H9 (cell line): ENCODE measurements around the gene S100A3. TPM values are rescaled to one million over a fixed set of nuclear protein-coding genes. Genes with fewer than 3 reads are reported as not detected.

ENCODE experiments used
- DNase-seq: peaks from one replicate; pipeline ENCODE4 v3.0.0-alpha.2; 2017
- H2AFZ ChIP-seq: one replicate; pipeline ENCODE4 v1.6.1; 2013; ENCODE audit warnings: mild to moderate bottlenecking, low read length, control low read depth, moderate library complexity
- H2AK5ac ChIP-seq: 2 replicates; pipeline ENCODE4 v1.6.1; 2013; ENCODE audit warnings: low read length, control low read depth, mixed read lengths; ENCODE audit not compliant: insufficient read length
- H2BK120ac ChIP-seq: one replicate; pipeline ENCODE4 v1.6.1; 2013; ENCODE audit warnings: low read depth, mild to moderate bottlenecking, low read length, control low read depth, inconsistent platforms; ENCODE audit not compliant: poor library complexity, severe bottlenecking
- H2BK12ac ChIP-seq: 2 replicates; pipeline ENCODE4 v1.6.1; 2013; ENCODE audit warnings: low read length, control low read depth, mixed read lengths, low read depth; ENCODE audit not compliant: insufficient read length
- H2BK15ac ChIP-seq: 2 replicates; pipeline ENCODE4 v1.6.1; 2013; ENCODE audit warnings: low read depth, low read length, control low read depth
- H2BK20ac ChIP-seq: one replicate; pipeline ENCODE4 v1.6.1; 2013; ENCODE audit warnings: low read depth, mild to moderate bottlenecking, low read length, control low read depth, inconsistent platforms; ENCODE audit not compliant: poor library complexity, severe bottlenecking
- H2BK5ac ChIP-seq: 2 replicates; pipeline ENCODE4 v1.6.1; 2013; ENCODE audit warnings: low read length, control low read depth, mixed read lengths; ENCODE audit not compliant: insufficient read length
- H3K14ac ChIP-seq: 2 replicates; pipeline ENCODE4 v1.6.1; 2013; ENCODE audit warnings: low read length, control low read depth; ENCODE audit not compliant: insufficient read depth
- H3K18ac ChIP-seq: 2 replicates; pipeline ENCODE4 v1.6.1; 2013; ENCODE audit warnings: low read depth, mild to moderate bottlenecking, mixed read lengths, low read length, control low read depth; ENCODE audit not compliant: insufficient read length
- H3K23ac ChIP-seq: 2 replicates; pipeline ENCODE4 v1.6.1; 2013; ENCODE audit warnings: low read length, control low read depth, mixed read lengths, low read depth; ENCODE audit not compliant: insufficient read length
- H3K23me2 ChIP-seq: 2 replicates; pipeline ENCODE4 v1.6.1; 2013; ENCODE audit warnings: low read depth, mild to moderate bottlenecking, mixed read lengths, low read length, control low read depth; ENCODE audit not compliant: insufficient read length, poor library complexity, severe bottlenecking
- H3K27ac ChIP-seq: 2 replicates; pipeline ENCODE4 v1.5.1; 2013; ENCODE audit warnings: low read length, control low read depth, mixed read lengths, low read depth; ENCODE audit not compliant: insufficient read length
- H3K27me3 ChIP-seq: 2 replicates; pipeline ENCODE4 v1.6.1; 2013; ENCODE audit warnings: low read length, control low read depth, inconsistent platforms; ENCODE audit not compliant: insufficient read depth
- H3K4ac ChIP-seq: 2 replicates; pipeline ENCODE4 v1.6.1; 2013; ENCODE audit warnings: low read depth, mild to moderate bottlenecking, control low read depth, inconsistent platforms, low read length, moderate library complexity
- H3K4me1 ChIP-seq: 2 replicates; pipeline ENCODE4 v1.6.1; 2013; ENCODE audit warnings: low read length, control low read depth, inconsistent platforms; ENCODE audit not compliant: insufficient read depth
- H3K4me2 ChIP-seq: 2 replicates; pipeline ENCODE4 v1.6.1; 2013; ENCODE audit warnings: low read length, control low read depth, mixed read lengths; ENCODE audit not compliant: insufficient read length, insufficient read depth
- H3K56ac ChIP-seq: 2 replicates; pipeline ENCODE4 v1.6.1; 2013; ENCODE audit warnings: low read depth, mild to moderate bottlenecking, mixed read lengths, low read length, control low read depth; ENCODE audit not compliant: insufficient read length
- H3K79me1 ChIP-seq: 2 replicates; pipeline ENCODE4 v1.6.1; 2013; ENCODE audit warnings: low read depth, mild to moderate bottlenecking, moderate library complexity, low read length, control low read depth, inconsistent platforms; ENCODE audit not compliant: insufficient read depth, poor library complexity, severe bottlenecking
- H3K79me2 ChIP-seq: 2 replicates; pipeline ENCODE4 v1.6.1; 2013; ENCODE audit warnings: low read length, control low read depth, inconsistent platforms; ENCODE audit not compliant: insufficient read depth
- H3K9ac ChIP-seq: 2 replicates; pipeline ENCODE4 v1.6.1; 2013; ENCODE audit warnings: low read length, control low read depth, mixed read lengths; ENCODE audit not compliant: insufficient read length; ENCODE audit errors: extremely low read depth
- H3K9me3 ChIP-seq: one replicate; pipeline ENCODE4 v1.6.1; 2013; ENCODE audit warnings: low read depth, low read length, inconsistent platforms; ENCODE audit not compliant: control insufficient read depth
- H3T11ph ChIP-seq: one replicate; pipeline ENCODE4 v1.6.1; 2013; ENCODE audit warnings: mild to moderate bottlenecking, low read length, control low read depth, inconsistent platforms
- H4K20me1 ChIP-seq: one replicate; pipeline ENCODE4 v1.6.1; 2013; ENCODE audit not compliant: control insufficient read depth, insufficient read length, insufficient read depth
- H4K5ac ChIP-seq: 2 replicates; pipeline ENCODE4 v1.6.1; 2013; ENCODE audit warnings: low read depth, mild to moderate bottlenecking, mixed read lengths, low read length, control low read depth; ENCODE audit not compliant: insufficient read length
- H4K8ac ChIP-seq: replicated peaks from 2 replicates; pipeline ENCODE4 v1.6.1; 2013; ENCODE audit warnings: low read length, control low read depth, mixed read lengths, low read depth; ENCODE audit not compliant: insufficient read length
- H4K91ac ChIP-seq: 2 replicates; pipeline ENCODE4 v1.6.1; 2013; ENCODE audit warnings: low read depth, mild to moderate bottlenecking, moderate library complexity, mixed read lengths, low read length, control low read depth; ENCODE audit not compliant: insufficient read length
- H3K27ac Mint-ChIP-seq, 3 experiments: 2 replicates in 2 of 3; 3 replicates in 1 of 3; pipeline ENCODE4 v1.8.0; 2020 to 2021; ENCODE audit warnings: mixed read lengths in 3 of 3, mild to moderate bottlenecking in 1 of 3, moderate library complexity in 1 of 3
- H3K27me3 Mint-ChIP-seq: 2 replicates; pipeline ENCODE4 v1.8.0; 2021; ENCODE audit warnings: low read depth, mild to moderate bottlenecking, moderate library complexity, mixed read lengths
- H3K36me3 Mint-ChIP-seq, 3 experiments: 2 replicates in 2 of 3; 3 replicates in 1 of 3; pipeline ENCODE4 v1.8.0; 2020 to 2021; ENCODE audit warnings: low read depth in 3 of 3, mixed read lengths in 3 of 3; ENCODE audit not compliant: insufficient read depth in 1 of 3
- H3K4me1 Mint-ChIP-seq, 2 experiments: 2 replicates each; pipeline ENCODE4 v1.8.0; 2020; ENCODE audit warnings: mixed read lengths in 2 of 2
- H3K4me3 Mint-ChIP-seq, 2 experiments: 2 replicates in 1 of 2; 3 replicates in 1 of 2; pipeline ENCODE4 v1.8.0; 2020 to 2021; ENCODE audit warnings: mild to moderate bottlenecking in 2 of 2, mixed read lengths in 2 of 2, moderate library complexity in 1 of 2
- H3K9me3 Mint-ChIP-seq, 2 experiments: 2 replicates in 1 of 2; 3 replicates in 1 of 2; pipeline ENCODE4 v1.8.0; 2020; ENCODE audit warnings: mild to moderate bottlenecking in 2 of 2, mixed read lengths in 2 of 2, moderate library complexity in 1 of 2
- CTCF ChIP-seq: fragments of 200-600 bp; sonication (generic); conservative IDR thresholded peaks from 3 replicates; pipeline ENCODE4 v1.8.0; 2021; ENCODE audit warnings: antibody characterized with exemption, mild to moderate bottlenecking
- WGBS: extraction: QIAGEN DNeasy Blood & Tissue Kit; methylation state at CpG from one replicate; pipeline ENCODE4 v1.1.7; 2013; ENCODE audit warnings: missing lambda C conversion rate, low lambda C conversion rate, mixed read lengths; ENCODE audit not compliant: insufficient read length; ENCODE audit errors: extremely low coverage; 5-methylcytosine and 5-hydroxymethylcytosine counted together
- total RNA-seq: library from RNA; stranded (reverse); gene quantifications from 2 replicates; pipeline ENCODE4 v1.2.1, GENCODE V29; 2021

Gene S100A3
- total RNA-seq, 1 experiment from 2014 or later: not detected

GRCh38 chr1:153577624-153578051 lies 28.6 kb upstream of the S100A3 start:
- no peak overlapping the region for H4K91ac ChIP-seq

More at GRCh38 chr1:153577624-153578051, 28.6 kb upstream of the S100A3 start:
- Histone ChIP-seq H3K79me1 (no peaks in the 10 kb centered on the region), H3K4me2 (no peak overlapping the region), H3K23ac (no peak overlapping the region), H3K14ac (no peak overlapping the region), H3K56ac (no peak overlapping the region), H2BK12ac (no peak overlapping the region), H3K27me3 (no peaks in the 10 kb centered on the region), H3K4me1 (no peaks in the 10 kb centered on the region), H4K20me1 (no peaks in the 10 kb centered on the region), H3K27ac (no peak overlapping the region), H2AFZ (no peak overlapping the region), H2AK5ac (no peak overlapping the region), H3K4ac (no peak overlapping the region), H4K8ac (no peak overlapping the region), H3T11ph (no peak overlapping the region), H3K79me2 (no peaks in the 10 kb centered on the region), H2BK15ac (no peak overlapping the region), H3K23me2 (no peaks in the 10 kb centered on the region), H3K18ac (no peak overlapping the region), H3K9ac (no peak overlapping the region), H3K9me3 (no peaks in the 10 kb centered on the region), H4K5ac (no peak overlapping the region), H2BK20ac (no peak overlapping the region), H2BK120ac (no peak overlapping the region), H2BK5ac (no peak overlapping the region)
- Mint-ChIP-seq H3K4me1 (peaks cover 17 to 22% of the 10 kb centered on the region in 2 experiments), H3K27me3 (no peaks in the 10 kb centered on the region), H3K9me3 (peaks cover 12 to 15% of the 10 kb centered on the region in 2 experiments; a peak in 4 of 5 replicates), H3K27ac (peak overlapping the region in 1 of 3 experiments; percentile 27; a peak in 1 of 7 replicates), H3K4me3 (no peak overlapping the region; a peak in 1 of 5 replicates), H3K36me3 (peaks cover 0 to 6% (median 0%) of the 10 kb centered on the region in 3 experiments; a peak in 2 of 7 replicates)
- WGBS: no CpG with 5 or more reads among the region's 9 CpGs
- no peak for DNase-seq
- no peak for TF ChIP-seq CTCF
